ENCODE data around the gene TYW5.

DNA sequence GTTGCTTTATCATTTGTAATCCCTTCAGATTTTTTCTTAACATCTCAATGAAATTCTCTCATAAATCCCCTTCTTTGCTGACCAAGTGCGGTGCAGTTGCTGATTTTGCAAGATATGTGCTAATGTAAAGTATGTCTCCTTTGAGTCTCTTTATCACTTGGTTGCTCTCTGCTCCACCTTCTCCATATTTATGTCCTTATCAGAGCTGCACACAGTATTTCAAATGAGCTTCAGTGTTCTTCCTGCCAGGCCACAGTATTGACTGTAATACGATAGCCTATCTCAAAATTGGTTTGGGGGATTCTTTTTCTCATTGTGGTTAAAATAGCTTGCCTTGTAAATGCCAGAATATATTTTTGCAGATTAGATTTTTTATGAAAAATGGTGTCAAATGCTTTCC, 32.3 kb upstream of the TYW5 start:
- TF ChIP-seq POLR2AphosphoS5 (IDR thresholded peaks at IDR 0.05; ENCODE audit: low read depth, low read length) (no peak), ELF1 (IDR thresholded peaks at IDR 0.05) (no peak), YY1 (IDR thresholded peaks at IDR 0.05; ENCODE audit: low read depth) (no peak), RAD21 (IDR thresholded peaks at IDR 0.05; ENCODE audit: low read length) (no peak), MEF2A (IDR thresholded peaks at IDR 0.05; ENCODE audit: borderline replicate concordance, low read depth) (no peak), EP300 (IDR thresholded peaks at IDR 0.05; ENCODE audit: borderline replicate concordance in 1 of 2, low read depth in 1 of 2, low read length in 1 of 2) (no peak)
- TF ChIP-seq, protein P1, sequence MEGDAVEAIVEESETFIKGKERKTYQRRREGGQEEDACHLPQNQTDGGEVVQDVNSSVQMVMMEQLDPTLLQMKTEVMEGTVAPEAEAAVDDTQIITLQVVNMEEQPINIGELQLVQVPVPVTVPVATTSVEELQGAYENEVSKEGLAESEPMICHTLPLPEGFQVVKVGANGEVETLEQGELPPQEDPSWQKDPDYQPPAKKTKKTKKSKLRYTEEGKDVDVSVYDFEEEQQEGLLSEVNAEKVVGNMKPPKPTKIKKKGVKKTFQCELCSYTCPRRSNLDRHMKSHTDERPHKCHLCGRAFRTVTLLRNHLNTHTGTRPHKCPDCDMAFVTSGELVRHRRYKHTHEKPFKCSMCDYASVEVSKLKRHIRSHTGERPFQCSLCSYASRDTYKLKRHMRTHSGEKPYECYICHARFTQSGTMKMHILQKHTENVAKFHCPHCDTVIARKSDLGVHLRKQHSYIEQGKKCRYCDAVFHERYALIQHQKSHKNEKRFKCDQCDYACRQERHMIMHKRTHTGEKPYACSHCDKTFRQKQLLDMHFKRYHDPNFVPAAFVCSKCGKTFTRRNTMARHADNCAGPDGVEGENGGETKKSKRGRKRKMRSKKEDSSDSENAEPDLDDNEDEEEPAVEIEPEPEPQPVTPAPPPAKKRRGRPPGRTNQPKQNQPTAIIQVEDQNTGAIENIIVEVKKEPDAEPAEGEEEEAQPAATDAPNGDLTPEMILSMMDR (IDR thresholded peaks at IDR 0.05) = no peak
